K562 (cell line): Measurements from ENCODE around the gene SLC38A2. TPM values are rescaled to one million over a fixed set of nuclear protein-coding genes. Genes with fewer than 3 reads are reported as not detected.

Experiments used
- ATAC-seq: fragments of 200-7000 bp; cut with Tn5 transposase; 3 replicates; pipeline ENCODE4 v1.9.1; 2020; ENCODE audit warnings: moderate library complexity
- BruUV-seq: library from RNA; stranded (reverse); fragments of 400-500 nt; replicated peaks from 2 replicates; lab custom pipeline; 2021; lab: Mats Ljungman, UMichigan
- CTCF ChIA-PET: fragments of 300-600 bp; formaldehyde crosslinking; extraction: SDS; loops from one replicate; lab custom pipeline; 2021; ENCODE audit warnings: low intra/inter-chr PET ratio; lab: Yijun Ruan, JAX
- POLR2A ChIA-PET: fragments of 300-600, 350-650 bp; sonication (Branson Sonifier 250); formaldehyde crosslinking; extraction: SDS; loops from one replicate; lab custom pipeline; 2021; ENCODE audit warnings: antibody characterized with exemption, inconsistent platforms; lab: Yijun Ruan, JAX
- DNase-seq, 4 experiments: peaks; one replicate each; pipeline versions ENCODE4 v3.0.0 to v3.0.0-alpha.2; 2011 to 2018; ENCODE audit warnings: low spot score in 3 of 4, mixed read lengths in 3 of 4; ENCODE audit errors: extremely low read depth in 1 of 4
- FAIRE-seq: peaks from 2 replicates; lab custom pipeline; 2011; peaks lifted over from hg19 to GRCh38; lab: Jason Lieb, UNC
- H2AFZ ChIP-seq: 2 replicates; pipeline ENCODE4 v1.6.0; 2011; ENCODE audit warnings: low read depth, low read length, control low read depth, inconsistent platforms
- H3K27ac ChIP-seq: fragments of 200-600 bp; 3 replicates; pipeline ENCODE4 v1.8.0; 2011; ENCODE audit warnings: low read depth, mild to moderate bottlenecking, control low read depth, inconsistent platforms, low read length, moderate library complexity, mixed read lengths; ENCODE audit errors: extremely low read depth
- H3K27me3 ChIP-seq, 2 experiments: fragments of 300-600 bp in 1 of 2; 2 replicates in 1 of 2; 3 replicates in 1 of 2; pipeline versions ENCODE4 v1.6.0 to v1.8.0; 2011; ENCODE audit warnings: inconsistent platforms in 2 of 2, low read length in 2 of 2, mild to moderate bottlenecking in 1 of 2, mixed read lengths in 1 of 2, moderate library complexity in 1 of 2; ENCODE audit not compliant: control insufficient read depth in 2 of 2, insufficient read depth in 2 of 2
- H3K36me3 ChIP-seq: fragments of 300-600 bp; 3 replicates; pipeline ENCODE4 v1.8.0; 2011; ENCODE audit warnings: mild to moderate bottlenecking, low read length, inconsistent platforms; ENCODE audit not compliant: control insufficient read depth, insufficient read depth
- H3K4me1 ChIP-seq, 2 experiments: fragments of 200-600 bp in 1 of 2; replicated peaks in 1 of 2; 2 replicates in 1 of 2; 3 replicates in 1 of 2; pipeline versions ENCODE4 v1.5.1 to v1.8.0; 2011; ENCODE audit warnings: inconsistent platforms in 2 of 2, low read length in 2 of 2, mild to moderate bottlenecking in 1 of 2, mixed read lengths in 1 of 2, moderate library complexity in 1 of 2; ENCODE audit not compliant: control insufficient read depth in 2 of 2, insufficient read depth in 2 of 2
- H3K4me2 ChIP-seq: 2 replicates; pipeline ENCODE4 v1.6.1; 2011; ENCODE audit warnings: low read length, control low read depth, inconsistent platforms, mixed read lengths; ENCODE audit not compliant: insufficient read depth
- H3K4me3 ChIP-seq: fragments of 200-600 bp; sonication (generic), shearing (Covaris generic); 2 replicates; pipeline ENCODE4 v1.5.1; 2016; ENCODE audit warnings: control low read depth, inconsistent platforms
- H3K79me2 ChIP-seq: fragments of 200-600 bp; 3 replicates; pipeline ENCODE4 v1.8.0; 2011; ENCODE audit warnings: low read length, inconsistent platforms; ENCODE audit not compliant: control insufficient read depth, insufficient read depth
- H3K9ac ChIP-seq, 2 experiments: 2 replicates each; pipeline versions ENCODE4 v1.6.0 to v1.6.1; 2011; ENCODE audit warnings: low read depth in 2 of 2, low read length in 2 of 2, control low read depth in 1 of 2, inconsistent platforms in 1 of 2, mild to moderate bottlenecking in 1 of 2, mixed read lengths in 1 of 2; ENCODE audit not compliant: insufficient read depth in 1 of 2
- H3K9me1 ChIP-seq: one replicate; pipeline ENCODE4 v1.6.0; 2011; ENCODE audit warnings: inconsistent platforms, mild to moderate bottlenecking, low read length, moderate library complexity; ENCODE audit not compliant: control insufficient read depth, insufficient read depth
- H3K9me3 ChIP-seq: replicated peaks from 2 replicates; pipeline ENCODE4 v1.5.1; 2011; ENCODE audit warnings: low read depth, low read length, inconsistent platforms; ENCODE audit not compliant: control insufficient read depth, insufficient read depth
- H4K20me1 ChIP-seq: replicated peaks from 2 replicates; pipeline ENCODE4 v1.6.1; 2011; ENCODE audit warnings: low read length, inconsistent platforms, mixed read lengths; ENCODE audit not compliant: control insufficient read depth, insufficient read depth
- CREM ChIP-seq: IDR thresholded peaks from 2 replicates; pipeline ENCODE4 v1.6.1; 2014; ENCODE audit warnings: antibody characterized with exemption, low read depth
- HDAC6 ChIP-seq: IDR thresholded peaks from 2 replicates; pipeline ENCODE4 v1.6.1; 2012; ENCODE audit warnings: low read depth, mild to moderate bottlenecking, control low read depth, inconsistent platforms, low read length, moderate library complexity
- HMG20B ChIP-seq: fragments of 250-450 bp; sonication (Bioruptor Pico); IDR thresholded peaks from 2 replicates; pipeline ENCODE4 v1.5.0; 2021; ENCODE audit warnings: mild to moderate bottlenecking
- KDM1A ChIP-seq, 2 experiments: fragments of 450-650 bp; IDR thresholded peaks; 2 replicates each; pipeline ENCODE4 v1.6.1; 2016; ENCODE audit warnings: mild to moderate bottlenecking in 2 of 2
- MEF2D ChIP-seq: conservative IDR thresholded peaks from 2 replicates; pipeline ENCODE4 v1.6.1; 2016; ENCODE audit warnings: low read depth, missing genetic modification characterization, missing compliant biosample characterization
- NEUROD1 ChIP-seq: fragments of 150-350 bp; IDR thresholded peaks from 2 replicates; pipeline ENCODE4 v1.6.1; 2014; ENCODE audit warnings: borderline replicate concordance, low read length, low read depth; ENCODE audit not compliant: partially characterized antibody
- RAD51 ChIP-seq: fragments of 450-650 bp; IDR thresholded peaks from 2 replicates; pipeline ENCODE4 v1.7.1; 2016; ENCODE audit warnings: low read depth, mild to moderate bottlenecking, borderline replicate concordance
- TSC22D4 ChIP-seq: fragments of 450-650 bp; IDR thresholded peaks from 2 replicates; pipeline ENCODE4 v1.6.1; 2016; ENCODE audit warnings: missing genetic modification characterization, missing biosample characterization, control low read depth
- XRCC3 ChIP-seq: fragments of 450-650 bp; IDR thresholded peaks from 2 replicates; pipeline ENCODE4 v1.6.1; 2017; ENCODE audit warnings: mild to moderate bottlenecking, moderate library complexity
- YY1 ChIP-seq, 3 experiments: IDR thresholded peaks; 2 replicates each; pipeline ENCODE4 v1.6.1; 2011; ENCODE audit warnings: low read length in 2 of 3, mild to moderate bottlenecking in 2 of 3, moderate library complexity in 2 of 3, borderline replicate concordance in 1 of 3, control low read depth in 1 of 3, low read depth in 1 of 3; ENCODE audit not compliant: insufficient read depth in 3 of 3, insufficient replicate concordance in 2 of 3, control insufficient read depth in 1 of 3, insufficient read length in 1 of 3; ENCODE audit errors: extremely low read depth in 1 of 3
- ZNF239 ChIP-seq: fragments of 250-450 bp; sonication (Bioruptor Pico); IDR thresholded peaks from 2 replicates; pipeline ENCODE4 v1.4.0; 2020; ENCODE audit warnings: mild to moderate bottlenecking
- ZNF589 ChIP-seq: fragments of 200-800 bp; sonication (Bioruptor generic); IDR thresholded peaks from 2 replicates; pipeline ENCODE4 v1.6.1; 2016; ENCODE audit warnings: low read depth, missing genetic modification characterization, missing compliant biosample characterization
- WGBS: fragments of 100-300 bp; shearing (Covaris generic); methylation state at CpG from one replicate; pipeline ENCODE4 v1.1.6; 2016; ENCODE audit warnings: low coverage, mixed read lengths; ENCODE audit not compliant: insufficient coverage; ENCODE audit errors: missing lambda C conversion rate; 5-methylcytosine and 5-hydroxymethylcytosine counted together
- in situ Hi-C: fragments of 300-500 bp; cut with MboI; formaldehyde crosslinking; loops from 4 replicates; pipeline ENCODE4 v1.15.0; 2018; ENCODE audit warnings: inconsistent platforms, mixed read lengths
- intact Hi-C: fragments of 100-400 bp; cut with micrococcal nuclease; formaldehyde crosslinking; loops from 2 replicates; pipeline ENCODE4 v1.14.2; 2022
- polyA plus RNA-seq, 8 experiments: library from polyadenylated mRNA; depleted of rRNA in 4 of 8; stranded (reverse) in 5 of 8; unstranded in 3 of 8; fragments of >200 nt; fragmentation: Nextera tagmentation in 2 of 8; fragmentation: Illumina TruSeq in 1 of 8; extraction: Ambion mirVana in 2 of 8; extraction: Trizol in 1 of 8; gene quantifications; 2 replicates each; pipeline versions ENCODE4 v1.2.1 to v1.2.3, GENCODE V29; 2011 to 2014; ENCODE audit warnings: inconsistent platforms in 1 of 8, missing spikeins in 1 of 8
- total RNA-seq, 7 experiments: library from RNA; depleted of rRNA in 6 of 7; stranded (reverse); fragments of >200 nt in 6 of 7; fragmentation: Illumina TruSeq in 2 of 7; extraction: Trizol in 2 of 7; gene quantifications; 2 replicates each; pipeline versions ENCODE4 v1.2.1 to v1.2.3, GENCODE V29; 2011 to 2021; ENCODE audit warnings: low replicate concordance in 1 of 7
- TF ChIP-seq, protein P1 (sequence below): IDR thresholded peaks from 3 replicates; pipeline ENCODE4 v1.6.1; 2011; ENCODE audit warnings: borderline replicate concordance, mild to moderate bottlenecking, moderate library complexity; ENCODE audit not compliant: insufficient read length; ENCODE audit errors: extremely low read depth
- TF ChIP-seq, protein P2 (sequence below): sonication (generic); formaldehyde crosslinking; IDR thresholded peaks from 2 replicates; pipeline ENCODE4 v1.8.0; 2023; ENCODE audit warnings: missing genetic modification reagents, mild to moderate bottlenecking, borderline replicate concordance

The SLC38A2 gene
- total and polyA plus RNA-seq, 9 of the 15 experiments (the other 6 are each of a cell fraction or from before 2014, with no cell fraction given) = 98.7 to 292 (median 143) TPM

DNA sequence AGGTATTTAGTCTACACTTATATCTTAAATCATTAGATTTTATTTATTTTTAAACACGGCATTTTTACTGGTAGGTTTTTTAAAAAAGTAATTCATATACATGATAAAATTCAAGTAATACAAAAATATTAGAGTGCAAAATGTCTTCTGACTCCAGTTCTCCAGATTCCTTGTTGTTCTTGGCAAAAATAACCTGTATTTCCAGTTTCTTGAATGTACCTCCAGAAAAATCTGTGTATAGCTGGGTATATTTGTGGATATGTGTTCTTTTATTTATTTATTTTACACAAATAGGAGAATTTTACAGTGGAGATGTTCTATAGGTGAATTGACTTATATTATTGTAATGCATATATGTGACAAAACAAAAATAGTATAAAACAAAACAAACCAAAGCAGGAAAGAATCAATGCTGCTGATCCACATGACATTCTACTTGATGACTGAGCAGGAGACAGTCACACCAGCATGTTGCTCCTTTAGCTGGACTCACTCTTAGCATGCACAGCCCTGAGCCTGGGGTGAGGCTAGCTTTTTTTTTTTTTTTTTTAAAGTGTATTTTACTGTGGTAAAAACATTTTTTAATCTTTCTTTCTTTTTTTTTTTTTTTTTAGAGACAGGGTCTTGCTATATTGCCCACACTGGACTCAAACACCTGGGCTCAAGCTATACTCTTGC, 42.2 kb upstream of the SLC38A2 start:
- ChIA-PET CTCF (no interaction called here), POLR2A (no interaction called here)
- Histone ChIP-seq H3K4me2 (no peak overlapping the region), H3K4me3 (no peak overlapping the region), H3K9ac (no peak overlapping the region), H3K27ac (no peak overlapping the region), H2AFZ (no peak overlapping the region), H3K36me3 (no peaks in the 10 kb centered on the region), H3K4me1 (no peaks in the 10 kb centered on the region), H3K27me3 (no peaks in the 10 kb centered on the region), H3K79me2 (no peaks in the 10 kb centered on the region), H3K9me3 (no peaks in the 10 kb centered on the region), H3K9me1 (no peaks in the 10 kb centered on the region), H4K20me1 (no peaks in the 10 kb centered on the region)
- no TSS peak for BruUV-seq
- FAIRE-seq = no peak
- in situ Hi-C loops (no loop called here), intact Hi-C loops (no loop called here)
- ATAC-seq = 0 out of 3 replicates have a peak, but pooled peaks have one; percentile 48
- no peak for DNase-seq
- 71% methylated on average over 1 of the region's 1 CpG for WGBS
- TF ChIP-seq, protein P1, sequence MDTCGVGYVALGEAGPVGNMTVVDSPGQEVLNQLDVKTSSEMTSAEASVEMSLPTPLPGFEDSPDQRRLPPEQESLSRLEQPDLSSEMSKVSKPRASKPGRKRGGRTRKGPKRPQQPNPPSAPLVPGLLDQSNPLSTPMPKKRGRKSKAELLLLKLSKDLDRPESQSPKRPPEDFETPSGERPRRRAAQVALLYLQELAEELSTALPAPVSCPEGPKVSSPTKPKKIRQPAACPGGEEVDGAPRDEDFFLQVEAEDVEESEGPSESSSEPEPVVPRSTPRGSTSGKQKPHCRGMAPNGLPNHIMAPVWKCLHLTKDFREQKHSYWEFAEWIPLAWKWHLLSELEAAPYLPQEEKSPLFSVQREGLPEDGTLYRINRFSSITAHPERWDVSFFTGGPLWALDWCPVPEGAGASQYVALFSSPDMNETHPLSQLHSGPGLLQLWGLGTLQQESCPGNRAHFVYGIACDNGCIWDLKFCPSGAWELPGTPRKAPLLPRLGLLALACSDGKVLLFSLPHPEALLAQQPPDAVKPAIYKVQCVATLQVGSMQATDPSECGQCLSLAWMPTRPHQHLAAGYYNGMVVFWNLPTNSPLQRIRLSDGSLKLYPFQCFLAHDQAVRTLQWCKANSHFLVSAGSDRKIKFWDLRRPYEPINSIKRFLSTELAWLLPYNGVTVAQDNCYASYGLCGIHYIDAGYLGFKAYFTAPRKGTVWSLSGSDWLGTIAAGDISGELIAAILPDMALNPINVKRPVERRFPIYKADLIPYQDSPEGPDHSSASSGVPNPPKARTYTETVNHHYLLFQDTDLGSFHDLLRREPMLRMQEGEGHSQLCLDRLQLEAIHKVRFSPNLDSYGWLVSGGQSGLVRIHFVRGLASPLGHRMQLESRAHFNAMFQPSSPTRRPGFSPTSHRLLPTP = no peak
- TF ChIP-seq HMG20B (CRISPR knock-in tag) (no peak), XRCC3 (no peak), NEUROD1 (no peak), HDAC6 (no peak), TSC22D4 (tag) (no peak), RAD51 (no peak), YY1 (IDR thresholded peaks at IDR 0.05; ENCODE audit: borderline replicate concordance in 1 of 3, control insufficient read depth in 1 of 3, extremely low read depth in 1 of 3, insufficient read depth in 3 of 3, insufficient read length in 1 of 3, insufficient replicate concordance in 2 of 3, low read depth in 1 of 3, low read length in 2 of 3) (no peak), ZNF239 (CRISPR knock-in tag) (no peak), MEF2D (tag) (no peak), ZNF589 (no peak), KDM1A (IDR thresholded peaks at IDR 0.05) (no peak), CREM (no peak)
- TF ChIP-seq, protein P2, sequence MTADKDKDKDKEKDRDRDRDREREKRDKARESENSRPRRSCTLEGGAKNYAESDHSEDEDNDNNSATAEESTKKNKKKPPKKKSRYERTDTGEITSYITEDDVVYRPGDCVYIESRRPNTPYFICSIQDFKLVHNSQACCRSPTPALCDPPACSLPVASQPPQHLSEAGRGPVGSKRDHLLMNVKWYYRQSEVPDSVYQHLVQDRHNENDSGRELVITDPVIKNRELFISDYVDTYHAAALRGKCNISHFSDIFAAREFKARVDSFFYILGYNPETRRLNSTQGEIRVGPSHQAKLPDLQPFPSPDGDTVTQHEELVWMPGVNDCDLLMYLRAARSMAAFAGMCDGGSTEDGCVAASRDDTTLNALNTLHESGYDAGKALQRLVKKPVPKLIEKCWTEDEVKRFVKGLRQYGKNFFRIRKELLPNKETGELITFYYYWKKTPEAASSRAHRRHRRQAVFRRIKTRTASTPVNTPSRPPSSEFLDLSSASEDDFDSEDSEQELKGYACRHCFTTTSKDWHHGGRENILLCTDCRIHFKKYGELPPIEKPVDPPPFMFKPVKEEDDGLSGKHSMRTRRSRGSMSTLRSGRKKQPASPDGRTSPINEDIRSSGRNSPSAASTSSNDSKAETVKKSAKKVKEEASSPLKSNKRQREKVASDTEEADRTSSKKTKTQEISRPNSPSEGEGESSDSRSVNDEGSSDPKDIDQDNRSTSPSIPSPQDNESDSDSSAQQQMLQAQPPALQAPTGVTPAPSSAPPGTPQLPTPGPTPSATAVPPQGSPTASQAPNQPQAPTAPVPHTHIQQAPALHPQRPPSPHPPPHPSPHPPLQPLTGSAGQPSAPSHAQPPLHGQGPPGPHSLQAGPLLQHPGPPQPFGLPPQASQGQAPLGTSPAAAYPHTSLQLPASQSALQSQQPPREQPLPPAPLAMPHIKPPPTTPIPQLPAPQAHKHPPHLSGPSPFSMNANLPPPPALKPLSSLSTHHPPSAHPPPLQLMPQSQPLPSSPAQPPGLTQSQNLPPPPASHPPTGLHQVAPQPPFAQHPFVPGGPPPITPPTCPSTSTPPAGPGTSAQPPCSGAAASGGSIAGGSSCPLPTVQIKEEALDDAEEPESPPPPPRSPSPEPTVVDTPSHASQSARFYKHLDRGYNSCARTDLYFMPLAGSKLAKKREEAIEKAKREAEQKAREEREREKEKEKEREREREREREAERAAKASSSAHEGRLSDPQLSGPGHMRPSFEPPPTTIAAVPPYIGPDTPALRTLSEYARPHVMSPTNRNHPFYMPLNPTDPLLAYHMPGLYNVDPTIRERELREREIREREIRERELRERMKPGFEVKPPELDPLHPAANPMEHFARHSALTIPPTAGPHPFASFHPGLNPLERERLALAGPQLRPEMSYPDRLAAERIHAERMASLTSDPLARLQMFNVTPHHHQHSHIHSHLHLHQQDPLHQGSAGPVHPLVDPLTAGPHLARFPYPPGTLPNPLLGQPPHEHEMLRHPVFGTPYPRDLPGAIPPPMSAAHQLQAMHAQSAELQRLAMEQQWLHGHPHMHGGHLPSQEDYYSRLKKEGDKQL (CRISPR knock-in tag) = no peak
